CD4-positive, alpha-beta T cell treated with Interleukin-12 subunit alpha and Interleukin-12 subunit beta, for 1 hour (primary cell): ENCODE measurements around the gene KLHDC10.
"Not testable (repeated sequence)": the region's sequence is repeated elsewhere in the genome, so short reads cannot be mapped to it uniquely, and the experiment has no call there.

Experiments
- DNase-seq: peaks from one replicate; pipeline ENCODE4 v3.0.0-alpha.2; 2020

Gene KLHDC10

GRCh38 chr7:130123501-130123900, 53.2 kb downstream of the KLHDC10 start:
- no peak for DNase-seq

GRCh38 chr7:130124711-130125110, 54.4 kb downstream of the KLHDC10 start:
- DNase-seq = no peak

- not testable (repeated sequence) for DNase-seq
Measured at GRCh38 chr7:130126840-130127239, 56.5 kb downstream of the KLHDC10 start.

GRCh38 chr7:130127404-130127803, 57.1 kb downstream of the KLHDC10 start:
- DNase-seq = no peak

GRCh38 chr7:130127821-130128317, 57.5 kb downstream of the KLHDC10 start:
- no peak for DNase-seq

- DNase-seq = no peak
Measured at GRCh38 chr7:130129011-130129411, 58.7 kb downstream of the KLHDC10 start.

GRCh38 chr7:130131191-130131834, 61.0 kb downstream of the KLHDC10 start:
- DNase-seq = no peak

GRCh38 chr7:130131964-130132875, 61.9 kb downstream of the KLHDC10 start:
- DNase-seq = no peak

- DNase-seq = no peak
Measured at GRCh38 chr7:130133029-130133782, 62.9 kb downstream of the KLHDC10 start.

- no peak for DNase-seq
Measured at GRCh38 chr7:130134106-130134636, 63.8 kb downstream of the KLHDC10 start.

GRCh38 chr7:130134726-130135125, 64.4 kb downstream of the KLHDC10 start:
- no peak for DNase-seq

GRCh38 chr7:130135208-130136205, 65.2 kb downstream of the KLHDC10 start:
- no peak for DNase-seq

GRCh38 chr7:130136579-130137167, 66.3 kb downstream of the KLHDC10 start:
- no peak for DNase-seq

GRCh38 chr7:130137207-130137606, 66.9 kb downstream of the KLHDC10 start:
- no peak for DNase-seq

- DNase-seq = no peak
Measured at GRCh38 chr7:130139193-130139960, 69.0 kb downstream of the KLHDC10 start.

GRCh38 chr7:130140551-130141160, 70.3 kb downstream of the KLHDC10 start:
- no peak for DNase-seq

GRCh38 chr7:130141161-130141883, 71.0 kb downstream of the KLHDC10 start:
- peak; percentile 36 for DNase-seq

- no peak for DNase-seq
Measured at GRCh38 chr7:130141884-130142653, 71.7 kb downstream of the KLHDC10 start.
